ENCODE data around the gene PARD6A.

PARD6A gene, protein sequence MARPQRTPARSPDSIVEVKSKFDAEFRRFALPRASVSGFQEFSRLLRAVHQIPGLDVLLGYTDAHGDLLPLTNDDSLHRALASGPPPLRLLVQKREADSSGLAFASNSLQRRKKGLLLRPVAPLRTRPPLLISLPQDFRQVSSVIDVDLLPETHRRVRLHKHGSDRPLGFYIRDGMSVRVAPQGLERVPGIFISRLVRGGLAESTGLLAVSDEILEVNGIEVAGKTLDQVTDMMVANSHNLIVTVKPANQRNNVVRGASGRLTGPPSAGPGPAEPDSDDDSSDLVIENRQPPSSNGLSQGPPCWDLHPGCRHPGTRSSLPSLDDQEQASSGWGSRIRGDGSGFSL

DNA sequence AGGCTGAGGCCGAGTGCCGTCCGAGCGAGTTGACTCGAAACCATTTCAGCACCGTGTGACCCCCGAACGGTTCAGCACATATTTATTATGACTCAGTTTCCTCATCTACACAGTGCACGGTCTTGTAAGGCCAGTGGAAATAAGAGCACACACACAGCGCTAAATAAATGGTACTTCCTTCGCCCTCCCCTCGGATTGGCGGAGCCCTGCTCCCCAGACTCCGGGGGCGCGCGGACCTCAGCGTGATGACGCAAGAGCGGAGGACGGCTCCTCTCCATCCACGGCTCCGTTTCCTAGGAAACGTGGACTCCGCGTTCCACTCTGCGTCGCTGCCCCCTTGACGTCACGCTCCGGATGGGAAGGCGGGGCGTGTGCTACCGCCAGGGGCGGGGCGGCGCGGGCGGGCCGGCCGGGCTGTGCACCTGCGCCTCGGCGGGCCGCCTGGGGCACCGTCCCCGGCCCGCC, at the start of gene PARD6A:
Gene PARD6A, plus strand, starts transcription at position 397 of the 465 bp plus-strand sequence. CDS start 79 bp downstream, outside the sequence.
- TF ChIP-seq, protein P1, sequence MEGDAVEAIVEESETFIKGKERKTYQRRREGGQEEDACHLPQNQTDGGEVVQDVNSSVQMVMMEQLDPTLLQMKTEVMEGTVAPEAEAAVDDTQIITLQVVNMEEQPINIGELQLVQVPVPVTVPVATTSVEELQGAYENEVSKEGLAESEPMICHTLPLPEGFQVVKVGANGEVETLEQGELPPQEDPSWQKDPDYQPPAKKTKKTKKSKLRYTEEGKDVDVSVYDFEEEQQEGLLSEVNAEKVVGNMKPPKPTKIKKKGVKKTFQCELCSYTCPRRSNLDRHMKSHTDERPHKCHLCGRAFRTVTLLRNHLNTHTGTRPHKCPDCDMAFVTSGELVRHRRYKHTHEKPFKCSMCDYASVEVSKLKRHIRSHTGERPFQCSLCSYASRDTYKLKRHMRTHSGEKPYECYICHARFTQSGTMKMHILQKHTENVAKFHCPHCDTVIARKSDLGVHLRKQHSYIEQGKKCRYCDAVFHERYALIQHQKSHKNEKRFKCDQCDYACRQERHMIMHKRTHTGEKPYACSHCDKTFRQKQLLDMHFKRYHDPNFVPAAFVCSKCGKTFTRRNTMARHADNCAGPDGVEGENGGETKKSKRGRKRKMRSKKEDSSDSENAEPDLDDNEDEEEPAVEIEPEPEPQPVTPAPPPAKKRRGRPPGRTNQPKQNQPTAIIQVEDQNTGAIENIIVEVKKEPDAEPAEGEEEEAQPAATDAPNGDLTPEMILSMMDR (IDR thresholded peaks at IDR 0.05) = no peak

DNA sequence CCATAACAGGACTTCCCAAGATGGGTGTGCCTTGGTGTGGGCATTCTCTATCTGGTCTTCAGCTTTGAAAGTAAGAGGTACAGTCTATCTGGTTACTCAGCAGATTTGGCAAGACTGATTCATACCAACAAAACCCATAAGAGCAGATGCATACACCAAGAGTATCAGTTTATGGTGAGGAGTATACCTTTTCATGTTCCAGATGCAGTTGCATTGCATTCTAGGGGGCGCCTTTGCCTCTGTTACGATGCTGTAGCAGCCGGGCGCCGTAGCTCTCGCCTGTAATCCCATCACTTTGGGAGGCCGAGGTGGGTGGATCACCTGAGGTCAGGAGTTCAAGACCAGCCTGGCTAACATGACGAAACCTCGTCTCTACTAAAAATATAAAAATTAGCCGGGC, 47.0 kb upstream of the PARD6A start:
- TF ChIP-seq, protein P1 (IDR thresholded peaks at IDR 0.05) = peak; percentile 9; the same call in 1 of the 2 replicates

DNA sequence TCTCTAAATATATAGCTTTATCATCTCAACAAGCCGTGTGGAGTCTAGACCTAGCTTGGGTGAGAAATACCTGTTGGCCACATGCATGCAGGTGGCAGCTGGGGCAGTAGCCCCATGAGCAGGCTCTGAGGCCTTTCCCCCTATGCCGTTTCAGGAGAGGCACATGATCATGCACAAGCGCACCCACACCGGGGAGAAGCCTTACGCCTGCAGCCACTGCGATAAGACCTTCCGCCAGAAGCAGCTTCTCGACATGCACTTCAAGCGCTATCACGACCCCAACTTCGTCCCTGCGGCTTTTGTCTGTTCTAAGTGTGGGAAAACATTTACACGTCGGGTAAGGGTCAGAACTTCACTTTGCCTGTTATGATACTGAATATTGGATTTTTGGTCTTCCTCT, 32.5 kb upstream of the PARD6A start:
- TF ChIP-seq, protein P1 (IDR thresholded peaks at IDR 0.05) = no peak

DNA sequence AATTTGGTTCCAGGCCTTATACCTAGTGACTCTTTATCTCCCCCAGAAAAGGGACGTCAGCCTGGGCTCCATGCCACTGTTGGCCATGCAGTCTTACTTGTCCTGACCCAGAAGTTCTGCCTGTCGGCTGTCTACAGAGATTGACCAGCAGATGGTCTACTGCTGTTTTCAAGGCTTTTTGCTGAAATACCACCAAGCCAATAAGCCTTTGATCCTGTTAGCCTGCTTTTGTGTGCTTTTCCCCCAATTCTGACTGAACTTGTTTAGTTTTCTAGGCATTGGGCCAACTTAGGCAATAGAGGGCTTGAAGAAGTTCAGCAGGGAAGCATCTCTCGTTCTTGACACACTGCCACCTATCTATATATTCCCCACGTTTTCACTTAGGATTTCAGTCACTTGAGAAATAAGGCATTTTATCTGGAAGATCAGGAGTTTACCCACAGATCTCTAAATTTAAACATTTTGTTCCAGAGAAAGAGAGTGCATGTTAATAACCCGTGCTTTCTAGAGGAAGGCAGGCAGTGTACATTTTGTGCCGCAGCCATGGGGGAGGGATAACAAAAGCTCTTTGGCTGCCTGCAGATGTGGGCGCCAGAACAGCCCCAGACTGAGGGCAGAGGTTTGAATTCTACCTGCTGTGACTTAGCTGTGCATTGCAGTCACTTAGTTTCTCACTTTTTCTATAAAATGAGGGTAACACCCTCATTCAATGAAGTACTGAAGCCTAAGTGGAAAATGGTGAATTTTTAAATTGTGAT, 28.2 kb upstream of the PARD6A start:
- TF ChIP-seq, protein P1 (IDR thresholded peaks at IDR 0.05) = no peak

DNA sequence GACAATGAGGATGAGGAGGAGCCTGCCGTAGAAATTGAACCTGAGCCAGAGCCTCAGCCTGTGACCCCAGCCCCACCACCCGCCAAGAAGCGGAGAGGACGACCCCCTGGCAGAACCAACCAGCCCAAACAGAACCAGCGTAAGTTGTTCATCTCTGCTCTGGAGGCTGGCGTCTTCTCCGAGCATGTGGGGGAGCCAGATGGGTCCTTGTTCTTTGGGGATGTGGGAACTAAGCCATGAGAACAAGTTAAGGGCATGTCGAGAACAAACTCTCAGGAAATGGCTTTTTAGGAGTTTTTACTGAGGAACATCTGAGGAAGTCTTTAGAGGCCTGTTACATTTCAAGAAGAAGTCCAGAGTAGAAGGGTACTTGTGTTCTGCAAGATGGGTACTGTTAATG, 24.0 kb upstream of the PARD6A start:
- TF ChIP-seq, protein P1 (IDR thresholded peaks at IDR 0.05) = no peak

DNA sequence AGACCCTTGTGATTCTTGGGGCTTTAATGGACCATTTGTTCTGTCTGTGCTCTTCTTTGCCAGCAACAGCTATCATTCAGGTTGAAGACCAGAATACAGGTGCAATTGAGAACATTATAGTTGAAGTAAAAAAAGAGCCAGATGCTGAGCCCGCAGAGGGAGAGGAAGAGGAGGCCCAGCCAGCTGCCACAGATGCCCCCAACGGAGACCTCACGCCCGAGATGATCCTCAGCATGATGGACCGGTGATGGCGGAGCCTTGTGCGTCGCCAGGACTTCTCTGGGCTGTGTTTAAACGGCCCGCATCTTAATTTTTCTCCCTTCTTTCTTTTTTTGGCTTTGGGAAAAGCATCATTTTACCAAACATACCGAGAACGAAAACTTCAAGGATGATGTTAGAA, 23.1 kb upstream of the PARD6A start:
- TF ChIP-seq, protein P1 (IDR thresholded peaks at IDR 0.05) = no peak

DNA sequence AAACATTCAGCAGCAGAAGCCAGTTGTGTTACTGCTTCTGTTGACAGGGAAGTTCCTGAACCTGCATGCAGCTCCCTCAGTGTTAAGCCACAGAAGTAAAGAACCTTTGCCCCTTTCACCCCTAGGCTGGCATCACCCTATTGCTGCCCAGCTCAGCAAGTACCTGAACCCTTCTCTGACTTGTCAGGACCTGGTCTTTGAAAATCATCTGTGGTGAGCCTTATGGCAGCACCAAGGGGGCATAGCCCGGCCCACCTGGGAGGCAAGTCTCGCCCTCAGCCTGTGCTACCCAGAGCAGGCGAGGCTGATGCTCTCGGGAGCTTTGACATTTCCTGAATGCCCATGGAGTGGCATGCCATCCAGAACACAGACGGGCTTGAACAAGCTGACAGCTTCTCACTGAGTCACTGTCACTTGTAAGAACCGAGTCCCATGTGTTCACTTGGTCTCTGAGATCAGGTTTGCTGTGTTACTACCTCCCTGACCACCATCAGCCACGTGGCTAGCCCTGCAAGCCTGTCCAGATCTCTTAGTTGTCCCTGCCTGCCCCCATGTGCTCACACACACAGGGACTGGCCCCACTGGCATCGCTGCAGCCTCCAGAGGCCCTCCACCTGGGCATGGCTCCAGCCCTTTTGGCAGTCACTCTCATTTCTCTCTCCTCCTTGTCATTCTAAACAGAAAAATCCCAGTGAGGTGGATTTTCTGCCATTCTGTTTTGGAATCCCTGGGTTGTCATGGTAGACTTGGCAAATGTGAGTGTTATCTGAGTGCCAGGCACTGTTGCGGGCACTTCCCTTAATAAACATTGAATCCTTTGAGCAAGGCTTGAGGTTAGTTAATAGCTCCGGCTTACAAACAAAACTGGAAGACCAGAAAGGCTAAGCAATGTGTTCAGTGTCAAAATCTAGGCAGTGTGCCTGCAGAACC, 18.7 kb upstream of the PARD6A start:
- TF ChIP-seq, protein P1 (IDR thresholded peaks at IDR 0.05) = no peak
